ENCODE data around the gene AZU1.

The AZU1 gene

GRCh38 chr19:843180-843835 lies 15.7 kb downstream of the AZU1 start:
- H3F3A ChIP-seq (ENCODE audit: control insufficient read depth, insufficient read depth): no peaks in the 10 kb centered on the region
- H3K79me2 ChIP-seq (ENCODE audit: control insufficient read depth, low read length): no peaks in the 10 kb centered on the region
- H3K9me2 ChIP-seq (replicated peaks; ENCODE audit: control insufficient read depth, low read length): no peaks in the 10 kb centered on the region
- no peak overlapping the region for H3K27ac ChIP-seq (ENCODE audit: low read depth, low read length)
- H3K36me3 ChIP-seq (ENCODE audit: control insufficient read depth, low read length): no peaks in the 10 kb centered on the region
- no peaks in the 10 kb centered on the region for H4K20me1 ChIP-seq (ENCODE audit: control insufficient read depth, insufficient read depth, low read depth, low read length)
- H3K4me2 ChIP-seq (ENCODE audit: low read length): no peak overlapping the region
- H3K4me3 ChIP-seq (ENCODE audit: low read length): no peak overlapping the region
- TF ChIP-seq, protein P1, sequence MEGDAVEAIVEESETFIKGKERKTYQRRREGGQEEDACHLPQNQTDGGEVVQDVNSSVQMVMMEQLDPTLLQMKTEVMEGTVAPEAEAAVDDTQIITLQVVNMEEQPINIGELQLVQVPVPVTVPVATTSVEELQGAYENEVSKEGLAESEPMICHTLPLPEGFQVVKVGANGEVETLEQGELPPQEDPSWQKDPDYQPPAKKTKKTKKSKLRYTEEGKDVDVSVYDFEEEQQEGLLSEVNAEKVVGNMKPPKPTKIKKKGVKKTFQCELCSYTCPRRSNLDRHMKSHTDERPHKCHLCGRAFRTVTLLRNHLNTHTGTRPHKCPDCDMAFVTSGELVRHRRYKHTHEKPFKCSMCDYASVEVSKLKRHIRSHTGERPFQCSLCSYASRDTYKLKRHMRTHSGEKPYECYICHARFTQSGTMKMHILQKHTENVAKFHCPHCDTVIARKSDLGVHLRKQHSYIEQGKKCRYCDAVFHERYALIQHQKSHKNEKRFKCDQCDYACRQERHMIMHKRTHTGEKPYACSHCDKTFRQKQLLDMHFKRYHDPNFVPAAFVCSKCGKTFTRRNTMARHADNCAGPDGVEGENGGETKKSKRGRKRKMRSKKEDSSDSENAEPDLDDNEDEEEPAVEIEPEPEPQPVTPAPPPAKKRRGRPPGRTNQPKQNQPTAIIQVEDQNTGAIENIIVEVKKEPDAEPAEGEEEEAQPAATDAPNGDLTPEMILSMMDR (IDR thresholded peaks at IDR 0.05; ENCODE audit: low read depth, low read length, poor library complexity, severe bottlenecking): no peak
- no peak for TF ChIP-seq EZH2phosphoT487 (IDR thresholded peaks at IDR 0.05; ENCODE audit: borderline replicate concordance, low read length)
- H3K9me3 ChIP-seq (ENCODE audit: control insufficient read depth, insufficient read depth, low read length): no peaks in the 10 kb centered on the region
- H3K27me3 ChIP-seq (ENCODE audit: control insufficient read depth, low read length): peaks cover 10% of the 10 kb centered on the region
- H3K4me1 ChIP-seq (ENCODE audit: control insufficient read depth, low read length): peaks cover 15% of the 10 kb centered on the region

DNA sequence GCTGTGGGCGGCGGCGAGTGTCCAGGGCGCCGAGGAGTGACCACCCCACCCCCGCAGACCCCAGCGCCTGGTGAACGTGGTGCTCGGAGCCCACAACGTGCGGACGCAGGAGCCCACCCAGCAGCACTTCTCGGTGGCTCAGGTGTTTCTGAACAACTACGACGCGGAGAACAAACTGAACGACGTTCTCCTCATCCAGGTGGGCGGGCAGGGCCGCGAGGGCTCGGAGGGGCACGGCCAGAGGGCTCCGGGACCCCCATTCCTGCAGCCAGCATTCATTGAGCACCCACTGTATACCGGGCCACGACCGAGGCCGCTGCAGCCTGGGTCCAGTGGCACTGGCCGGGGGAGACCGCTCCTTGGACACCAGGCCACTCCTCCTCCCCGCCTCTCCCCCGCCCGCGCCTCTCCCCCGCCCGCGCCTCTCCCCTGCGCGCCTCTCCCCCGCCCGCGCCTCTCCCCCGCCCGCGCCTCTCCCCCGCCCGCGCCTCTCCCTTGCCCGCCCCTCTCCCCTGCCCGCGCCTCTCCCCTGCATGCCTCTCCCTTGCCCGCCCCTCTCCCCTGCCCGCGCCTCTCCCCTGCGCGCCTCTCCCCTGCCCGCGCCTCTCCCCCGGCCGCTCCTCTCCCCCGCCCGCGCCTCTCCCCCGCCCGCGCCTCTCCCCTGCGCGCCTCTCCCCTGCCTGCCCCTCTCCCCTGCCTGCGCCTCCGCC lies 16.4 kb downstream of the AZU1 start:
- no peaks in the 10 kb centered on the region for H3K36me3 ChIP-seq (ENCODE audit: control insufficient read depth, low read length)
- peaks cover 12% of the 10 kb centered on the region for H3K27me3 ChIP-seq (ENCODE audit: control insufficient read depth, low read length)
- H3F3A ChIP-seq (ENCODE audit: control insufficient read depth, insufficient read depth): no peaks in the 10 kb centered on the region
- no peaks in the 10 kb centered on the region for H3K9me2 ChIP-seq (replicated peaks; ENCODE audit: control insufficient read depth, low read length)
- H3K79me2 ChIP-seq (ENCODE audit: control insufficient read depth, low read length): no peaks in the 10 kb centered on the region
- no peaks in the 10 kb centered on the region for H4K20me1 ChIP-seq (ENCODE audit: control insufficient read depth, insufficient read depth, low read depth, low read length)
- H3K4me3 ChIP-seq (ENCODE audit: low read length): no peak overlapping the region
- H3K9me3 ChIP-seq (ENCODE audit: control insufficient read depth, insufficient read depth, low read length): no peaks in the 10 kb centered on the region
- TF ChIP-seq EZH2phosphoT487 (IDR thresholded peaks at IDR 0.05; ENCODE audit: borderline replicate concordance, low read length): no peak
- no peak overlapping the region for H3K27ac ChIP-seq (ENCODE audit: low read depth, low read length)
- no peak overlapping the region for H3K4me2 ChIP-seq (ENCODE audit: low read length)
- peaks cover 15% of the 10 kb centered on the region for H3K4me1 ChIP-seq (ENCODE audit: control insufficient read depth, low read length)

- no peaks in the 10 kb centered on the region for H3K36me3 ChIP-seq (ENCODE audit: control insufficient read depth, low read length)
- H3K79me2 ChIP-seq (ENCODE audit: control insufficient read depth, low read length): no peaks in the 10 kb centered on the region
- TF ChIP-seq, protein P1 (IDR thresholded peaks at IDR 0.05; ENCODE audit: low read depth, low read length, poor library complexity, severe bottlenecking): no peak
- TF ChIP-seq EZH2phosphoT487 (IDR thresholded peaks at IDR 0.05; ENCODE audit: borderline replicate concordance, low read length): no peak
- H3F3A ChIP-seq (ENCODE audit: control insufficient read depth, insufficient read depth): no peaks in the 10 kb centered on the region
- peaks cover 15% of the 10 kb centered on the region for H3K4me1 ChIP-seq (ENCODE audit: control insufficient read depth, low read length)
- H3K27ac ChIP-seq (ENCODE audit: low read depth, low read length): no peak overlapping the region
- no peak overlapping the region for H3K4me3 ChIP-seq (ENCODE audit: low read length)
- peaks cover 12% of the 10 kb centered on the region for H3K27me3 ChIP-seq (ENCODE audit: control insufficient read depth, low read length)
- H3K9me3 ChIP-seq (ENCODE audit: control insufficient read depth, insufficient read depth, low read length): no peaks in the 10 kb centered on the region
- H3K9me2 ChIP-seq (replicated peaks; ENCODE audit: control insufficient read depth, low read length): no peaks in the 10 kb centered on the region
- no peaks in the 10 kb centered on the region for H4K20me1 ChIP-seq (ENCODE audit: control insufficient read depth, insufficient read depth, low read depth, low read length)
- no peak overlapping the region for H3K4me2 ChIP-seq (ENCODE audit: low read length)
Observed at GRCh38 chr19:844546-844971, 16.9 kb downstream of the AZU1 start.
